ENCODE measurements around the gene EIF4G2.

Gene EIF4G2

DNA sequence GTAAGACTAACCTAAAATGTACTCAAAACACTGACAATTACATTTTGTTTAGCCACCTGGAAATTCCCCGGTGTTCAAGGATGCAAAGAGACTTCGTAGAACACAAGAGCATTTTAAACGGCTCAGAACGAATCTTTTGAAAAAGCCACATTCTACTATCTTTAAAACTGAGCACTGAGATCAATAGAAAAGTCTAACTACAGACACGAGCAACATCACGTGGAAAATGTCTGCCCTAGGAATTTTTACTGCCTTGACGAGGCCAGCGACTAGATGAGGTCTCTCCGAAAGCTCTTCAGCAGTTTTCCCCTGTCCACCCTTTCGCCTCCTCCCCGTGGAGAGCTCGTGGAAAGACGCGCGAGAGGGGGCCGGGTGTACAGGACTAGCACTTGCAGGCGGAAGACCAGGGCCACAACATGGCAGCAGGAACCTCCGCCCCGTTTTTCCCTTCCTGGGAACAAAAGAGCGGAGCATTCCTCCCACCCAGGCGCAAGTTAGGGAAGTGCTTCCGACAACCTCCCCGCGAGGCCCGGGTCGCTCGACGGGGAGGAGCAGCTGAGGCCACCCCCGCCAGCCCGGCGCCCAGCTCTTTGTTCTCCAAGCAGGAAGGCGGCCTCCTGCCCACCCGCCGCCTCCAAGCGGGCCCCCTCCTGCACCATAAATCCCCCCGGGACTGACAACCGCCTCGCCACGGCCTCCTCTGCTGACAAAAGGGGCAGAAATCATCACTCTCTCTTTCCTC is 1.1 kb downstream of the EIF4G2 start:
- DNase-seq, result peak; percentile 27 to 41

DNA sequence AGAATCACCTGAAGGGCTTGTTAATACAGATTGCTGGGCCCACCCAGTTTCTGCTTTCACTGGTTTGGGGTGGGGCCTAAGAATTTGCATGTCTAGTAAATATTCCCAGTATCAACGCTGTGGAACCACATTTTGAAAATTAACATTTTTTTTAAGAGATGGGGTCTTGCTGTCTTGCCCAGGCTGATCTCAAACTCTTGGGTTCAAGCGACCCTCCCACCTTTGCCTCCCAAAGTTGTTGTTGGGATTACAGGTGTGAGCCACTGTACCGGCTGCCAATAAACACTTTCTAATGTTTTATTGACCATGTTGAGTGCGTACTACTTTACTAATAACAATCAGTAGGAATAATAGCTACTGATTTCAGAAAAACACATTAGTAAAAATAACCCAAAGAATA is 2.5 kb downstream of the EIF4G2 start:
- DNase-seq, result no peak

DNA sequence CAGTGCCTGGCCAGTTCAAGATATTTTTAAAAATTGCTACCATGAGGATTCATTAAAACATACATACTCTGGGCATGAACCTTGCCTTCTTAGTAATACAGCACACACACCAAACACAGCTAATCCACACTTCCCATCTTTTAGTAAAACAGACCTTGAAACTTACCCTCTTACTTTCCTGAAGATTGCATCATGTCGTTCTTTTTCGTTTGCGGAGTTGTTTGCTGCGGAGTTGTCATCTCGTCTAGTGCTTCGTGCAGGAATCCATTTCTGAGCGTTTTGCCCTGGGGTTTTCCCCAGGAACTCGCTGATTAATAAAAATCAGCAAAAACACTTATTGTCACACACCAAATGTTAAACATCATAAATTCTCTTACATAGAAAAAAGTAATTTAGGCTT is 3.0 kb downstream of the EIF4G2 start:
- no peak for DNase-seq

DNA sequence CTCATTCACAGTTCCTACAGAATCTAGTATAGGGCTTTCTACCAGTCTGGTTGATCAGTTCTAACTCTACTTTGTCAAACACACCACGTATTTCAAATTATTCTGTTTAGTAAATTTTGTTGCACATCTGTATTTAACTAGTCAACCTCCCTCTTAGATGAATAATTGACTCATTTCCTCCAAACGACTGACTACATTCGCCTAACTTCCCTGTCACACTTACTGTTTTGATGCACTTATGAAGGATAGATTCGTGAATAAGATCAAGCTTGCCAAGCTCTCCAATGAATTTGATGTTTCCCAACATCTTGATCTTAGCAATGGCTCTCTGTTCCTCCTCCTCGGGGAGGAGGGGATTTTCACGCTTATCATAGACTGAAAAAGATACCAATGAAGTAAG is 5.0 kb downstream of the EIF4G2 start:
- no peak for DNase-seq

DNA sequence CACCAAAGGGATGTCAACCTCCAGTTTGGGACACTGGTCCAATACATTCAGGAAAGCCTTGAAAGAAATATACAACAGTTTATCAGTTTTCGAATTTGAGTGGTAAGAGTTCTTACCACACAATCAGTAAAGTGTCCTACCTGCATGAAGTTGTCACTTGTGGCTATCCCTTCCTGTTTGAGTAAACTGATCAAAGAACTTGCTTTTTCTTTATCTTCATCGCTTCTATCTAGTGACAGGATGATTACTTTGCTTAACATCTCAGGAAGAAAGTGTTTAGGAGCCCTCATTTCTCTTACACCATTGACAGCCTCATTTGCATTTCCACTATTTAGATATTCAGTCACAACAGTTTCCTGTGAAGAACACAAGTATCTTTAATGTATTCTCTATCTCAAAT is 8.4 kb downstream of the EIF4G2 start:
- no peak for DNase-seq

DNA sequence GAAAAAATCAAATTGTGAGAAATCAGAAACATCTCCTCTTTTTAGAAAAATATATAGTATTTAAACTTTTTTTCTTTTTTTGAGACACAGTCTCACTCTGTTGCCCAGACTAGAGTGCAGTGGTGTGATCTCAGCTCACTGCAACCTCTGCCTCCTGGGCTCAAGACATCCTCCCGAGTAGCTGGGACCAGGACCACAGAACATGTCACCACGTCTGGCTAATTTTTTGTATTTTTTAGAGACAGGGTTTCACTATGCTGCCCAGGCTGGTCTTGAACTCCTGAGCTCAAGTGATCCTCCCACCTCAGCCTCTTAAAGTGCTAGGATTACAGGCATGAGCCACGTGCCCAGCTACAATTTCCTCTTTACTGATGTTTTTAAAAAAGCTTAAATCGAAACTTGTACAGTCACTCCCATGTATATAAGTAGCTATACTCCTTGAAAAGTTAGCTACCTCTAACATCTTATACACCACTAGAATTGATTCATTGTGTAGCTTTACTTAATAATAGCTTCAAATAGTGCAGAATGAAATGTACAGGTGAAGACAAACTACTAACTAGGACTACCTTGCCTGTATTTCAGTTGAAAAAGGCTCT is 10.3 kb downstream of the EIF4G2 start:
- DNase-seq, result no peak

DNA sequence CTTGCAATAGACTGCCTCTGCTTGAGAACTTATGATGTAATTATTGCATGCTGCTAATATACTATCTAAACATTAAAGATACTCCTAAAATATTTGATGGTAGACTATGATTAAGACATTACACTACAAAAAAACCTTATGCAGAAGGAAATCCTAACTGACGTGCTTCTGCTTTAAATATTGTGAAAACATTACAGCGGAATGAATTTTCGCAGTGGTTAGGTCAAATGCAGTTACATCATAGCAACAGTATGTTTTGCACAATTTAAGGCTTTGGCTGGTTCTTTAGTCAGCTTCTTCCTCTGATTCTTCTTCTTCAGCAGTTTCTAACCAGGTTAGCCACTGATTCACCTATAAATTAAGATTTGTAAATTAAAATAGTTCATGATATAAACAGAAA is 11.2 kb downstream of the EIF4G2 start:
- no peak for DNase-seq

DNA sequence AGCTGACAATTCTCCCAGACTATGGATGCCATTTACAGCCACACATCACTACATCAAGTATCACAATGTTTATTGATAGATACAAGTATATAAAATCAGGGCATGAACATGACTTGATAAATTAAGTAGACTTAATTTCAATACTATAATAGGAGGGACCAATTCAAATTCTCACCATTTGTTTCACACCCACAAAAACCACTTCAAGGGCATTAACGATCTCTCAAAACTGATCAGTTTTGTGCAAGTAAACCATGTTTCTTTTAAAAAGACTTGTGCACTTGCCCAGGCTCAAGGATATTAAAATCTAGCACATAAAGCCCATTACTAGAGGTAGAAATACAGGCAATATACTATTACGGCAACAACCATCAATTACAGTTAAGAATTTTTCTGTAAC is 11.7 kb downstream of the EIF4G2 start:
- no peak for DNase-seq

DNA sequence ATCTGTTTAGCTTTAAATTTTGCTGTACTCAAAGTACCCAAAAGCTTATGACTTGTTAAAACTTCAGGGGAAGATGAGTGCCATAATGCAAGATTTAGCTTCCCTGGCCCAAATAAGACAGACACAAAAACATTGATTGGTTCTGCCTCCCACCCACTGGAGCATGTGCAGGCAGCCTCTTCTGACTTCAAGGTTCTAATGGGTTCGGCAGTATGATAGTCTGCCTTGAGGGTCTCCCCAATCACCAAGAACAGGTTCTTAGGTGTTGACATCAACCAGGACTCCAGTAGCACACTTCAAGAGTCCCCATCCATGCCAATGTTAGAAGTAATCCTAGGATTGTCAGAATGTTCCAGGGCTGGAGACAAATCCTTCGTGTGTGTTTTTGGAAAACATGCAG is 12.5 kb downstream of the EIF4G2 start:
- DNase-seq, result no peak

DNA sequence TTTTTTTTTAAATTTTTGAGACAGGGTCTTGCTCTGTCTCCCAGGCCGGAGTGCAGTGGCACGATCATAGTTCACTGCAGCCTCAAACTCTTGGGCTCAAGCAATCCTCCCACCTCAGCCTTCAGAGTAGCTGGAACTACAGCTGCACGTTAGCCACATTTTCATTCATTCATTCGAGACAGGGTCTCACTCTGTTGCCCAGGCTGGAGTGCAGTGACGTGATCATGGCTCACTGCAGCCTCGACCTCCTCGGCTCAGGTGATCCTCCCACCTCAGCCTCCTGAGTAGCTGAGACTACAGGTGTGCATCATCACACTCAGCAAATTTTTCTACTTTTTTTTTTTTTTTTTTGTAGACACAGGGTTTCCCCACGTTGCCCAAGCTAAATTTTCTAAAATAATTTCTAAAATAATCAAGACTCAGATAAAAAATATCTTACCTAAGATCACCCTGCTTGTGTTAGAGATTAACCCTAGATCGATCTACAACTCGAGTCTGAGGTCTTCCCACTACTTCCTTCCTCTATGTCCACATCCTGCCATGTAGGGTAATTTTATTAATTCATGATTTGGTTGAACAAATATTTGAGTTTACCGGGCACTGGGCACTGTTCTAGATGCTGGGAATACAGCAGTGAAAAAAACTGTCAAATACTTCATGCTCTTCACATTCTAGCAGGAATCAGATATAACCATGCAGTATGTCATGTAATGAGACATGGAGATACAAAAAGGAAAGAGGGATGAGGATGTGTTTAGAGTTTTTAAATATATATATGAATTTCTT is 15.1 kb downstream of the EIF4G2 start:
- DNase-seq, result no peak

DNA sequence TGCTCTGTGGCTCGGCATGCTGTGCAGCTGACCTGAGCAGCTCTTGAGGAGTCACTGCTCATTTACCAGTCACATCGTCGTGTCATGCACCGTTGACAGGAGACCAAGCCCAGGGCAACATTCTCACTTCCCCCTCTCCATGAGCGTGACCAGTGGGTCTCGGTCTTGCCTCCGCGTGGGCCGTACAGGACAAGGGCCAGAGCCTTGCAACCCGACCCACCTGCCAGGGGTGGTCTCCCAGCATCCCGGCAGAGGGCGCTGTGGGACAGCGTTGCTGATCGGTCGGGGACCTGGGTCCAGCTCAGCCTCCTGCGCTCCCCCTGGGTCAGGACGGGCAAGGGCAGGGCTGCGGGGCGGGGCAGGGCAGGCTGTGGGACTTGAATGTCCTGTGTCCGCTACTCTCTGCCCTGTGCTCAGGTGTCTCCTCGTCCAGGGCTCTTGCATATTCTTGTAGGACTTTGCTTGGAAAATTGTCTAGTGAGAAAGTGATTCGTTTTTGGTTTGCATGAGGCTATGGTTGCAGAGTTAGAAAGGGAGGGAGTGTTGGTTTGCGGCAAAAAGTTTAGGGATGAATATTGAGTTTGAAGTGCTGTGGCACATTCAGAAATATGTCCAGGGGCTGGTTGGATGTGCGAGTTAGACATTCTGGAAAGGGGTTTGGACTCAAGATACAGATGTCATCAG is 16.2 kb downstream of the EIF4G2 start:
- peak; percentile 74 to 77 for DNase-seq

DNA sequence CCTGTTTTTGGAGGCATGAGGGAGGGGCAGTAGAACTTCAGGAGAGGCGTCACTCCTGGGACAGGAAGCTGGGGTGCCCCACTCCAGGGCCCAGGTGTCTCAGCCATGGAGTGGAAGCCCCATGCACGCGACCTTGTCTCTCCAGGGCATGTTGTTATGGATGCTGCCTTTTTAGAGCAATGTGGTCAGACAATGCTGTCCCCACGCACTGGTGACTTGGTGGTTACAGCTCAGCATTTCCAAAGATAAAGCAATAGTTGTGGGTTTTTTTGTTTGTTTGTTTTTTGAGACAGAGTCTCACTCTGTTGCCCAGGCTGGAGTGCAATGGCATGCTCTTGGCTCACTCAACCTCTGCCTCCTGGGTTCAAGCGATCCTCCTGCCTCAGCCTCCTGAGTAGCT is 22.3 kb downstream of the EIF4G2 start:
- no peak for DNase-seq

DNA sequence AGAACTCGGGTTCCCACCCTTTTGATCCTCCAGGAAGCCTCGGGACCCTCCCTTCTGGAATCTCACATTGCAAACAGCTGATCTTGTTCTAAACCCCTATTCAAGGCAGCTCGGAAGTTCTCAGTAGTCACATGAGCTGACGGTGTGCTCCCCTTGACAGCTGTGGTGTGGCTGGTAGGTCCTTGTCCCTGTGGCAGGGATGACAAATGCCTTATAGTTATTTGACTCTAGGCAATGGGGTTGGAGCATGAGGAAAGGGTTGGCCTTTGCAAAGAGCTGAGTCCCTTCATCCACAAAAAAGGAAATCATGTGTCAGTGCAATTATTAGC is 23.6 kb downstream of the EIF4G2 start:
- DNase-seq, result no peak

DNA sequence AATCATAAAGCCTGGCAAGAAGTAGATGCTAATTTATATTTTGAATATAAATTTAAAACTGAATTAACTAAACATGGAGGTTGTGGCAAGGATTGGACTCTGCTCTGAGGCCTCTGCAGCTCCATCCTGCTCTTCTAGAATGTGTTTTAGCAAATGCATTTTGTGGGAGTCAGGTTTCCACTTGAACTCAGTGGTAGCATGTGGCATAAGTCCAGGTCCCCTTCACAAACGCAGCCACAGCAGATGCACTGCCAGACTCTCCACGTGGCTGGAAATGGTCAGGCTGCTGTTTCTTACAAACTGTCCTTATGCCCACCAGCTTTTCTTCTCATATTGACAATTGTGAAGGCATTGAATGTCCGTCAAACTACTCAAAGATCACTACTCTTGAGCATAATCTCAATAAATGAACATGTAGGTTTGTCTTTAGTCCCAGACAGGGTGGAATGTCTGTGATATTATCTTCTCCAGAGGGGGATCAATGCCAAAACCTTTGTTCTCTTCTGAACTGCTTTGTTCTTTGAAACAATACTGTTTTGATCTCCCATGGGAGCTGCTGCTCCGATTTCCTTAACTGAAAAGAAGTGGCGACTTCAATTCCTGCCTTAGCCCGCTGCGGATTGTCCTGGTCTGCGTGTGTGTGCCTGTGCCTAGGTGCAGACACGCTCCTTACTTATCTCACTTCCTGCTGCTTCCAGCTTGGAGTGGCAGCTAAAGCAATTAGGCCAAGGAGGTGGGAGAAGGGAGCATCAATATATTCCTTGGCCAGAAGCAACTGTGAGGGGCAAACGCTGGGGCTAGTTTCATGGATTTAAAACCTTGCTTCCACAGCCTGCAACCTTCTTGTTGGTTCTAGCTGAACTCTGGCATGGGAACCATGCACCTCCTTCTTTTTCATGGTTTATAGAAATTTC is 24.2 kb downstream of the EIF4G2 start:
- DNase-seq, result no peak

DNA sequence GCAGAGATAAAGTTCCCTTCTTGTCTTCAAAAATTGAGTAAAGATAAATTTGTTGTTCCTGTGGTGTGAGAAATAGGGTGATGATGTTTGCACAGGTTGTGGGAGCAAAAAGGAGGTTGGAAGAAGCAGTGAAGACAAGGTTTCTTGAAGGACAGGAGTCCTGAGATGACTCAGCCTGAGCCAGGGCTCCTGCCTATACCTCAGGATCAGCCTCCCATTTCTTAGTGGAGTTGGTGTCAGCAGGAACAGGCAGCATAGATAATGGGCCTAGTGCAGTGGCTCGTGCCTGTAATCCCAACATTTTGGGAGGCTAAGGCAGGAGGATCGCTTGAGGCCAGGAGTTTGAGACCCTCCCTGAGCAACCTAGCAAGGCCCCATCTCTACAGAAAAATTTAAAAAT is 28.7 kb downstream of the EIF4G2 start:
- no peak for DNase-seq

DNA sequence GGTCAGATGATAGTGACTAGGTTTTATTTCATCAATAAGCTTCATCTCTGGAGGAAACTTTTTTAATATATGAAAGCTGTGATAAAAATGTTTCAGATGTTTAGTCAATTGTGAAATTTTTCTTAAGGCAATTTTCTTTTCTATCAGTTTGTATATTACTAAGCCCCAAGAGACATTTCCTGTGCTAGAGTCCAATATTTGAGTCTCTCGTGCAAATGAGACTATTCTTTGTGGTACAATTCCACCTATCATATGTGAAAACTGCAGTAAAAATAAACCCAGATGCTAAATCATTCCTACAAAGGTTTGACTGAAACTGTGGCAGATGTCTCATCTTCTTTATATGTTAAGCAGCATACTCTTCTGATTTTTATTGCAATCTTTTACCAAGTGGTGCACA is 29.6 kb downstream of the EIF4G2 start:
- no peak for DNase-seq

DNA sequence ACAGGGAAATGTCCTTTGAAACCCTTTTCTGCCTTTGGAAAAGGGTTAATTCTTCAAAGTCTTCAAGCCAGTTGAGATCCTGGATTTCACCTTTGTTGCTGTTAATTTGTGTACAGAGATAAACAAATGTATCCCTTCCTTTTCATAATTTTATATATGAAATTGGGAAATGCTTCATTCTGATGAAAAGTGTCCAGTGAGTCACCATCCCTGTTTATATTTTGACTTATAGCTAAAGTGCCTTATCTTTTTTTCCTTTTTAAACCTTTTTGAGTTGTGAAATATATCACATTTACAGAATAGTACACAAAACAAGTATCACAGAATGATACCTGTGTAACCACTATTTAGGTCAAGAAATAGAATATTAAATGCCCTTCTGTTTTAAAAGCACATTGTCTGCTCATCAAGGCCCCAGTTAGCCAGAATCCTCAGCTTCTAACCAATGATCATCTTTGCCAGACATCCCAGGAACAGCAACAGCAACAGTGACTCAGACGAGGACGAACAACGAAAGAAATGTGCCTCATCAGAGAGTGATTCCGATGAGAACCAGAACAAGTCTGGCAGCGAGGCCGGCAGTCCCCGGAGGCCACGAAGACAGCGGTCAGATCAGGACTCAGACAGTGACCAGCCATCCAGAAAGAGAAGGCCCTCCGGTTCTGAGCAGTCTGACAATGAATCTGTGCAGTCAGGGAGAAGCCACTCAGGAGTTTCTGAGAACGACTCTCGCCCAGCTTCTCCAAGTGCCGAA is 30.3 kb downstream of the EIF4G2 start:
- no peak for DNase-seq

DNA sequence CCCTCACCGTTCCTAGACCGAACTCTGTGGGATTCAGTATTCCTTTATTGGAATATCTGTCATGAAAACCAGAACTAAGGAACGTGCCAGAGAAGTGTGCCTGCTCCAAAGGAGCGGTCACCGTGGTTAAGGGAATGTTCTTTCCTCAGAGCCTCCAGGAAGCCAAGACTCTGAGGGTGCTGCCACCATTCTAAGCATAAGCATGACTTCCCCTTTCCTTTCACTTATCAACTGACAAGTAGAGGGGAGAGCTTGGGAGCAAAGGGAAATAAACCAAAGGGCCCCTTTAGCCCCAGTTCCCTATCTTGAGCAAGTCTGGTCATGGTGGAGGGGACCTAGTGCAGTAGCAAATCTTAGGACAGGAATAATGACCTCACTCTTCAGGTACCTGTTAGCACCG is 30.9 kb downstream of the EIF4G2 start:
- DNase-seq, result no peak

DNA sequence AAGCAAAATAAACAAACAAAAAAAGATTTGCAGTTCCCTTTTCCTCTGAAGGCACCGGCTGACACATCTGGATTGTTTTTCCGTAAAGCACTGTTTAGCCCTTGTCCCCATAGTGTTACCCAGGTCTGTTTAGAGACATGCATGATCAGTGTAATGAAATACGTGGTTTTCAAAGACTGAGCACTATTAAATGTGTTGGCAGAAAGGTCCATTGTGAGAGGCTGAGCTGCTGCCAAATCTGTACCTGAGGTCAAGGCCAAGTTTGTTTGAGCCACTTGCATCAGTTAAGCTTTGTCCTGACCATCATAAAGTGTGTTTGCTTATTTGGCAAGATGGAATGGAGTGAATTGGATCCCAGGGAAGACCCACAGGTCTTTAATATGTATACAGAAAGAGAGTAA is 31.3 kb downstream of the EIF4G2 start:
- no peak for DNase-seq

DNA sequence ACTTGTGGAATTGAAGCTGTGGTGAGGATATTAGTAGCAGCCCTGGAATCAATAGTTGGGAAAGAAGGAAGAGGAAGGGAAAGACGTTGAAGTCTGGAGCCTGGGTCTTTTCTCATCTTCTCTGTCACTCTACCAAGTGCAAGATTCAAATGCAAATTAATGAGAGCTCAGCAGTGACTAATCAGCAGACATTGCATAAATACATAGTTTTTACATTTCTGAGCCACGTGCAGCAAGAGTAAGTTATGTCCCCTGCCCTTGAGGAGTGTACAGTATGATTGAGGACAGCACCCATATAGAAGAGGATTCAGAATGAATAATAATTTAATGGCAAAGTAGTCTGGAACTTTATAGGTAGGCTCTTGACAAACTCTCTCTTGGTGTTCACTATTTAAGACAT is 33.9 kb downstream of the EIF4G2 start:
- no peak for DNase-seq

DNA sequence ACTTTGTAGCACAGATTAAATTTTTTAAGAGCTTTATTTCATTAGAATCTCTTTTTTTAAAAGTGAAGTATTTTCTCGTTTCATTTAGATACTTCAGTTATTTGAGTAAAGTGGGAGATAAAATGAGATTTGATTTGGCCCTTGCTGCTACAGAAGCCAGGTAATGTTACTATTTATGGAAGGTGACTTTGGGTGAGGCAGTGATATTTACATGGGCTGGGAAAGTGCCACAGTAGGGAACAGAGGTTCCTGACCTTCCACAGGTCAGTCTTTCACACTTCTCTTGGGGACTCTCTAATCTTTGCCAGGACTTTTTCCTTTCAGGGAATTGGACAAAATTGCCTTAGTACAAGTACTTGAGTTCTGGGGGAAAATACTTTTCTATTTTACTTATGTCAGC is 37.3 kb downstream of the EIF4G2 start:
- no peak for DNase-seq
